Activated B cell treated with CpG ODN at 0.5 μM for 24 hours (primary cell): Measurements from ENCODE around the gene MYO15A. TPM values are rescaled to one million over a fixed set of nuclear protein-coding genes. Genes with fewer than 3 reads are reported as not detected.

Experiments
- ATAC-seq: fragments of 200-7000 bp; cut with Tn5 transposase; one replicate; pipeline ENCODE4 v1.10.0; 2021; ENCODE audit warnings: low read depth, mild to moderate bottlenecking, moderate library complexity
- CTCF ChIA-PET: fragments of 350-600 bp; sonication (Branson Sonifier 250); formaldehyde crosslinking; loops from one replicate; lab custom pipeline; 2021; ENCODE audit warnings: antibody characterized with exemption; lab: Charles Lee
- POLR2A ChIA-PET: fragments of 350-600 bp; sonication (Branson Sonifier 250); formaldehyde crosslinking; loops from one replicate; lab custom pipeline; 2021; ENCODE audit warnings: antibody characterized with exemption; lab: Charles Lee
- DNase-seq: peaks from one replicate; pipeline ENCODE4 v3.0.0; 2022
- H3K27ac Mint-ChIP-seq: one replicate; pipeline ENCODE4 v1.8.0; 2020; ENCODE audit warnings: mixed read lengths
- H3K27me3 Mint-ChIP-seq: one replicate; pipeline ENCODE4 v1.8.0; 2021; ENCODE audit warnings: mixed read lengths
- H3K36me3 Mint-ChIP-seq: one replicate; pipeline ENCODE4 v1.8.0; 2021; ENCODE audit warnings: low read depth, mixed read lengths
- H3K4me1 Mint-ChIP-seq: one replicate; pipeline ENCODE4 v1.8.0; 2021; ENCODE audit warnings: mixed read lengths
- H3K4me3 Mint-ChIP-seq: one replicate; pipeline ENCODE4 v1.8.0; 2020; ENCODE audit warnings: mild to moderate bottlenecking, mixed read lengths
- H3K9me3 Mint-ChIP-seq: one replicate; pipeline ENCODE4 v1.8.0; 2020; ENCODE audit warnings: mixed read lengths
- CTCF ChIP-seq: fragments of 200-600 bp; IDR thresholded peaks from one replicate; pipeline ENCODE4 v1.8.0; 2022; ENCODE audit warnings: antibody characterized with exemption, mild to moderate bottlenecking
- intact Hi-C: fragments of 100-400 bp; cut with micrococcal nuclease; formaldehyde crosslinking; loops from one replicate; pipeline ENCODE4 v1.15.1; 2024
- total RNA-seq: library from RNA; stranded (reverse); gene quantifications from 2 replicates; pipeline ENCODE4 v1.2.3, GENCODE V29; 2022

The MYO15A gene
- total RNA-seq, 1 donor from 2014 or later, result 1.3 TPM

GRCh38 chr17:18143044-18143936 is 34.7 kb downstream of the MYO15A start:
- ChIA-PET POLR2A (no interaction called here), CTCF (interaction anchor here (1.3 kb wide), 1 partner anchor 74 kb away, joined by 4 read pairs; no protein-coding TSS in a partner anchor)
- intact Hi-C loops, result no loop called here
- Mint-ChIP-seq H3K9me3 (no peaks in the 10 kb centered on the region), H3K36me3 (no peaks in the 10 kb centered on the region), H3K4me1 (peaks cover 4% of the 10 kb centered on the region), H3K4me3 (no peak overlapping the region), H3K27ac (no peak overlapping the region), H3K27me3 (peaks cover 4% of the 10 kb centered on the region)
- TF ChIP-seq CTCF, result no peak
- DNase-seq, result no peak
- no peak for ATAC-seq

GRCh38 chr17:18144261-18144660 is 35.7 kb downstream of the MYO15A start:
- peaks cover 4% of the 10 kb centered on the region for H3K27me3 Mint-ChIP-seq
- POLR2A ChIA-PET, result no interaction called here
- H3K9me3 Mint-ChIP-seq, result no peaks in the 10 kb centered on the region
- H3K36me3 Mint-ChIP-seq, result no peaks in the 10 kb centered on the region
- DNase-seq (no peak), ATAC-seq (no peak)
- no peak overlapping the region for H3K4me3 Mint-ChIP-seq
- no peak overlapping the region for H3K27ac Mint-ChIP-seq
- TF ChIP-seq CTCF, result no peak
- intact Hi-C loops, result no loop called here
- CTCF ChIA-PET, result interaction anchor here (1.3 kb wide), 1 partner anchor 73 kb away, joined by 4 read pairs; no protein-coding TSS in a partner anchor
- H3K4me1 Mint-ChIP-seq, result peaks cover 4% of the 10 kb centered on the region

DNA sequence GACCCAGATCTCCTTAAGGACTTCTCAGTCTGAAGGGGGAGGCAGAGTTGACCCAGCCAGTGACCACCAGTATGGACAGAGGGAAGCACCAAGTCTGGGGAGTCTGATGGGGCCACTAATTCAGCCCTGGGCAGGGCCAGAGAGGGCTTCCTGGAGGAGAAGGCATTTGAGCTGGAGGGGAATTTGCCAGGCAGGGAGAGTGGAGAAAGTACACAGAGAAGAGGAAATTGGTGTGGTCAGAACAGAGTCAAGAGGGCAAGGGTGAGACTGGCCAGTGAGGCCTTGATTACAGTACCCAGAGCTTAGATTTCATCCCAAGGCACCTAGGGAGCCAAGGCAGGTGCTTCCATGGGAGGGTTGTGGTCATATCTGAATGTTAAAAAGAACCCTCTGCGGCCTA is 36.3 kb downstream of the MYO15A start:
- ChIA-PET CTCF (no interaction called here), POLR2A (no interaction called here)
- Mint-ChIP-seq H3K9me3 (no peaks in the 10 kb centered on the region), H3K27me3 (peaks cover 4% of the 10 kb centered on the region), H3K27ac (no peak overlapping the region), H3K4me3 (no peak overlapping the region), H3K4me1 (peaks cover 4% of the 10 kb centered on the region), H3K36me3 (no peaks in the 10 kb centered on the region)
- no peak for DNase-seq
- ATAC-seq, result no peak
- intact Hi-C loops, result no loop called here
- TF ChIP-seq CTCF, result no peak

DNA sequence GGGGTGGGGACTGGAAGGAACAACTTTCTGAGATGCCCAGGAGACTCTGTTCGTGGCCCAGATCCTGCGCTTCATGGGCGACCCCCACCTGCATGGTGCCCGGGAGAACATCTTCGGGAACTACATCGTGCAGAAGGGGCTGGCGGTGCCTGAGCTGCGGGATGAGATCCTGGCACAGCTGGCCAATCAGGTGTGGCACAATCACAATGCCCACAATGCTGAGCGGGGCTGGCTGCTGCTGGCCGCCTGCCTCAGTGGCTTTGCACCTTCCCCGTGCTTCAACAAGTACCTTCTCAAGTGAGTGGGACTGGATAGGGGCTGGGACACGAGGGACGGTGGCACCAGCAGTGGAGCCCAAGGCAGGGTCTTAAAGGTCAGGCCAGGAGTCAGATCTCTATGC is 37.3 kb downstream of the MYO15A start:
- CTCF ChIA-PET, result no interaction called here
- ATAC-seq (no peak), DNase-seq (no peak)
- intact Hi-C loops, result no loop called here
- Mint-ChIP-seq H3K4me3 (no peak overlapping the region), H3K4me1 (peaks cover 4% of the 10 kb centered on the region), H3K27ac (no peak overlapping the region), H3K27me3 (peaks cover 4% of the 10 kb centered on the region), H3K9me3 (no peaks in the 10 kb centered on the region), H3K36me3 (no peaks in the 10 kb centered on the region)
- POLR2A ChIA-PET, result interaction anchor here (0.7 kb wide), 1 partner anchor 37 kb away, joined by 3 read pairs; the partner anchor contains the start of gene ALKBH5
- TF ChIP-seq CTCF, result no peak

- Mint-ChIP-seq H3K9me3 (no peaks in the 10 kb centered on the region), H3K27ac (no peak overlapping the region), H3K27me3 (peaks cover 2% of the 10 kb centered on the region), H3K36me3 (no peaks in the 10 kb centered on the region), H3K4me3 (no peak overlapping the region), H3K4me1 (peaks cover 2% of the 10 kb centered on the region)
- ChIA-PET CTCF (no interaction called here), POLR2A (interaction anchor here (0.7 kb wide), 1 partner anchor 37 kb away, joined by 3 read pairs; the partner anchor contains the start of gene ALKBH5)
- ATAC-seq (no peak), DNase-seq (no peak)
- intact Hi-C loops, result no loop called here
- no peak for TF ChIP-seq CTCF
Measured at GRCh38 chr17:18146259-18146658, 37.7 kb downstream of the MYO15A start.
